GM19240 (cell line): ENCODE results near the gene ZNF324.
"Not testable (repeated sequence)": the region's sequence is repeated elsewhere in the genome, so short reads cannot be mapped to it uniquely, and the experiment has no call there.

ENCODE experiments used
- DNase-seq: peaks from one replicate; pipeline ENCODE4 v3.0.0; 2011; ENCODE audit warnings: low spot score; ENCODE audit not compliant: insufficient read length

The ZNF324 gene

DNA sequence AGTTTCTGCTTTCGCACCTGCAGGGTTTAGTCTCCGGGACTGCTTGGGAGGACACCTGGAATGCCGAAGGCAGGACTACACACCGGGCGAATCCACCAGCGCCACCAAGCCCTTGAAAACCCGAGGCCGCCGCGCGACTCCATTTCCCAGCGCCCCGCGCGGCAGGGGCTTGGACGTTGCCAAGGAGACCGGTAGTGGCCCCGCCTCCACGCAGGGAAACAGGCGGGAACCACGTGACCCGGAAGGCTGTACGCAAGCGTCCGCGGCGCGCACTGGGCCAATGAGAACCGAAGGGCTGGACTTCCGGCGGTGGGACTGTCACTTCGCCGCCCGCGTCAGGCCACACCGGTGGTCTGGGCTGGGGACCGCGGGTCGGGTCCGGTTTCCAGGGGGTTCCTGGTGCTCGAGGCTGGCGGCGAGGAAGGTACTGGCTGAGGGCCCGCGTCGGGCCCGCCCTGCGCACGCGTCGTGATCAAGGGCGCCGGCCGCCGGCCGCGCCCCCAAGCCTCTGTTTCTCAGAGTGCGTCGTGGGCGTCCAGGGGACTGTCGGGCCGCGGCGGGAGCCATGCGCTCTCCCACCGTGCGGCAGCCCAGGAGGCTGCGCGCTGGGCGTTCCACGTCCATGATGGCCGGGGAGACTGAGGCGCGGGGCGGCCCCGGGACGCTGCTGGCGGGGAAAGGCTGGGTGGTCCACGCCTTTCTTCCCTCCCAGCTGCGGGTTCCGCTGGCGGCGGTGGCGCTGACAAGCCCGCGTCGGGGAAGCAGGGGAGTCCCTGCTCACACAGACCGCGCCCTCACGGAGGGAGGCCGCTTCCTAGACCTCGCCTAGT is at the start of gene ZNF324:
TSS of gene ZNF324 (plus strand) at position 321 of the 830 bp plus-strand sequence. CDS start 2,106 bp downstream, outside the sequence.
- peak; percentile 97 for DNase-seq

DNA sequence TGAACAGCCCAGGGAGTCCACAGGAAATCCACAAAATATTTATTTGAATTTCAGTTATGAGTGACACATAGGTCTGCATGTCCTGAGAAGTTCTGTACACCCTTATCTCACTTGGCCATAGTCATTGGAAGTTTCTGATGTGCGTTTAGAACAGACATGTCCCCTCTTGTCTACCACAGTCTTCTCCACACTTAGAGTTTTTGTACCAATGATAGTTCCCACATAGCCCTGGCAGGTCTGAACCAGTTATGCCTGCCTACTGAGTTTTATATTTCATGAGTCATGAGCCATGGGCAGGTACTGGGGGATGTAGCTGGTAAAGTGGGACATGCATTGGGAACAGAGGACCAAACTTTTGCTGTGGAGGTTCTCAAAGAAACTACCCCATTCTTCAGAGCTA is 38.3 kb upstream of the ZNF324 start:
- DNase-seq = no peak

DNA sequence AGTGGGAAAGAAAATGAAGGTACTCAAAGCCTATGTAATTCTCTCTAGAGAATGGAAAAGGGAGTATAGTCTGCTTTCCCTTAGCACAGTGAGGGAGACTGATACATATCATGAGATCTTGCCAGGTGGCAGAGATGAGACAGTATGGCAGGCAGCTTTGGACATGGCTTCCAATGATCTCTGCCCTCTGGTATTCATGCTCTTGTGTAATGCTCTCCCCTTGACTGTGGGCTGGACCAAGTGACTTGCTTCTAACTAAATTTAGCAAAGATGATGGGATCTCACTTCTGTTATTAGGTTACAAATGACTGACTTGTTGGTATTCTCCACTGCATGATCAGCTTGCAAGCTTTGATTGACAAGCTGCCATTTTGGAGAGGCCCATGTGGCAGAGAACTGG is 37.1 kb upstream of the ZNF324 start:
- no peak for DNase-seq

DNA sequence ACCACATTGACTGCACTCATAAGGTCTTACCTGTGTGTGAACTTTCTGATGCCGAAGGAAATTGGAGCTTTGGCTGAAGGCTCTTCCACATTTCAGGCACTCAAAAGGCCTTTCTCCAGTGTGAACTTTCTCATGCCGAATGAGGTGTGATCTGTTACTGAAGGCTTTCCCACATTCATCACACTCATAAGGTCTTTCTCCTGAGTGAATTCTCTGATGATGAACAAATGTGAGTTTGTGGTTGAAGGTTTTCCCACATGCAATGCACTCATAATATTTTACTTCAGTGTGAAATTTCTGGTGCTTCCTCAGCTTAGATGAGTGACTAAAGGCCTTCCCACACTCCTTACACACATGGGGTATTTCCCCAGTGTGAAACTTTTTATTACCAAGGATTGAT is 32.7 kb upstream of the ZNF324 start:
- DNase-seq = no peak

DNA sequence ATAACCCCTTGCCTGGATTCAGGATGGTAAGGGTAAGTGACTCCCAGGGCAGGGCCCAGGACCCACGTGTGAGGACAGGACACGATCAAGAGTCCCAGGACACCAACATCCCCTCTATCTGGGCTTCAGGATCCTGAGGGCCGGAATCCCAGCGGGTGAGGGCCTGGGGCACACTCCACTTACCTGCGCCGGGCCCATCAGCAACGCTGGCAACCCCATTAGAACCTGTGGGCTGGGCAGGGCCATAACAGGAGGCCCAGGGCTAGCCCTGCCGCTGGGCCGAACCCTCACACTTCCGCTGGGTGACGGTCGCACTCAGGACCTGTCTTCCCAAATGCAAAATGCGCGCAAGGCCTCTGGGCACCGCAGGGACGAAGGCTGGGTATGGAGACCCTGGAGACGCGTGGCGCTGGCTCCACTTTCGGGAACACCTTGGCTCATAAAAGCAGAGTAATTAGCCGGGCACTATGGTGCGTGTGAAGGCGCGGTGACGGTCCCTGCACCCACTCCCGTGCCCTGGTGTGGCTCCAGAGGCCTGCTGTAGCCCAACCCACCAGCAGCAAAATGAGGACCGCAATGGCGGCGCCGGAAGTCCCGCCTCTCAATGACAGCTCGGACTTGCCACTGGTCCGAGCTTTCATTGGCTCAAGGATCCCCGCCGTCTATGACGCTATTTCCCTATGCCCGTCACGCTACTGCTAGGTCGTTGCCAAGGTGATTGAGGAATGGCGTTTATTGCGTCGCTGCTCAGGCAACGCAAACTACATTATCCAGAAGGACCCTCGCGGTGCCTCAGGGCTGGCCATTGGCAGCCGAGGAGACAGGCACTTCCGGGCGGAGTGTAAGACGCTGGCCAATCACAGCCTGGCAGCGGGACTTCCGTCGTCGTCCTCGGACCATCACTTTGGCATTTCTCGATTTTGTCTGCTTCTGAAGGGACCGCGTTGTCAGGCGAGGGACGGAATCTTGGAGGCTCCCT is 27.0 kb upstream of the ZNF324 start, which contains the start of gene ZNF132:
TSS of gene ZNF132 (minus strand) at position 578 of the 979 bp plus-strand sequence. CDS start at position 246, 332 bp downstream.
- peak; percentile 93 for DNase-seq

- DNase-seq = no peak
Measured at GRCh38 chr19:58440556-58440955, 26.3 kb upstream of the ZNF324 start.

DNA sequence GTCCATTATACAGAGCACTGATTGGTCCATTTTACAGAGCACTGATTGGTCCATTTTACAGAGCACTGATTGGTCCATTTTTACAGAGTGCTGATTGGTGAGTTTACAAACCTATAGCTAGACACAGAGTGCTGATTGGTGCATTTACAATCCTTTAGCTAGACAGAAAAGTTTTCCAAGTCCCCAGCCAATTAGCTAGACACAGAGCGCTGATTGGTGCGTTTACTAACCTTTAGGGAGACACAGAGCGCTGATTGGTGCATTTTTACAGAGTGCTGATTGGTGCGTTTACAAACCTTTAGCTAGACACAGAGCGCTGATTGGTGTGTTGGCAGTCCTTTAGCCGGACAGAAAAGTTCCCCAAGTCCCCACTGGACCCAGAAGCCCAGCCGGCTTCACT is 23.9 kb upstream of the ZNF324 start:
- not testable (repeated sequence) for DNase-seq

DNA sequence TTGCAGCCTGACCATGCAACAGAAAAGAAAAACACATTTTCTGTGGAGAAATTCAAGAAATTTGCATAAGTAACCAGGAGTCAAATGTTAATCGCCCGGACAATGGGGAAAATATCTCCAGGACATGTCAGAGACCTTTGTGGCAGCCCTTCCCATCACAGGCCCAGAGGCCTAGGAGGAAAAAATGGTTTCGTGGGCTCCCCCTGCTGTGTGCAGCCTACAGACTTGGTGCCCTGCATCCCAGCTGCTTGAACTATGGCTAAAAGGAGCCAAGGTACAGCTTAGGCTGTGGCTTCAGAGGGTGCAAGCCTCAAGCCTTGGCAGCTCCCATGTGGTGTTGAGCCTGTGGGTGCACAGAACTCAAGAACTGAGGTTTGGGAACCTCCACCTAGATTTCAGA is 18.0 kb upstream of the ZNF324 start:
- not testable (repeated sequence) for DNase-seq

DNA sequence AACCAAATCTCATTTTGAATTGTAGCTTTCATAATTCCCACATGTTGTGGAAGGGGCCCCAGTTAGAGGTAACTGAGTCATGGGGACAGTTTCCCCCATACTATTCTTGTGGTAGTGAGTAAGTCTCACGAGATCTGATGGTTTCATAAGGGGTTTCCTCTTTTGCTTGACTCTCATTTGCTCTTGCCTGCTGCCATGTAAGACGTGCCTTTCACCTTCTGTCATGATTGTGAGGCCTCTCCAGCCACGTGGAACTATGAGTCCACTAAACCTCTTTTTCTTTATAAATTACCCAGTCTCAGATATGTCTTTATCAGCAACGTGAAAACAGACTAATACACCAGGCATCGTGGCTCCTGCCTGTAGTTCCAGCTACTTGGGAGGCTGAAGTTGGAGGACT is 16.9 kb upstream of the ZNF324 start:
- DNase-seq = not testable (repeated sequence)

- DNase-seq = no peak
Measured at GRCh38 chr19:58450856-58451357, 16.0 kb upstream of the ZNF324 start.

- peak; percentile 97 for DNase-seq
Measured at GRCh38 chr19:58451358-58452101, 15.3 kb upstream of the ZNF324 start, which contains the start of gene ZNF324B. Gene ZNF324B, plus strand, starts transcription at chr19:58451622. Its CDS starts 2,080 bp downstream, at chr19:58453702.

DNA sequence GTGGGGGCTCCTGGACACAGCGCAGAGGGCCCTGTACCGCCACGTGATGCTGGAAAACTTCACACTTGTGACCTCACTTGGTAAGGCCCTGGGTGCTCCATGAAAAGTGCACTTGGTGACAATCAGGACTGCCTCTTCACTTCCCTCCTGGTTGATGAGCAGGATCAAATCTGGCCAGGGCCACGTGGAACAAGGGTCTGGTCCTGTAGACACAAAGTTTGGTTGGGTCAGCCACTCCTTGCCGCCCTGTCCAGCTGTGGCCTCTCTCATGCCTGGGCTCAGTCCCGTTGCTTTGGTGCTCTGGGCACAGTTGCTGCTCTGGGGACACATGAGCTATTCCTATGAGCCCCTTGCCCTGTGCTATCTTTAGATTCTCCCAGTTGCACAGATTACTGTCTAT is 13.1 kb upstream of the ZNF324 start:
- DNase-seq = no peak

DNA sequence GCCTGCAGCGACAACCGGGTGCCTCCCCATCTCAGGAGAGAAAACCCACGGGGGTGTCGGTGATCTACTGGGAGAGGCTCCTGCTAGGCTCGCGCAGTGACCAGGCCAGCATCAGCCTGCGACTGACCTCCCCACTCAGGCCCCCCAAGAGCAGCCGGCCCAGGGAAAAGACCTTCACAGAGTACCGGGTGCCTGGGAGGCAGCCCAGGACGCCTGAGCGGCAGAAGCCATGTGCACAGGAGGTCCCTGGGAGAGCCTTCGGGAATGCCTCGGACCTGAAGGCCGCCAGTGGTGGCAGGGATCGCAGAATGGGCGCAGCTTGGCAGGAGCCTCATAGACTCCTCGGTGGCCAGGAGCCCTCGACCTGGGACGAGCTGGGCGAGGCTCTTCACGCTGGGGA is 11.6 kb upstream of the ZNF324 start:
- DNase-seq = no peak

DNA sequence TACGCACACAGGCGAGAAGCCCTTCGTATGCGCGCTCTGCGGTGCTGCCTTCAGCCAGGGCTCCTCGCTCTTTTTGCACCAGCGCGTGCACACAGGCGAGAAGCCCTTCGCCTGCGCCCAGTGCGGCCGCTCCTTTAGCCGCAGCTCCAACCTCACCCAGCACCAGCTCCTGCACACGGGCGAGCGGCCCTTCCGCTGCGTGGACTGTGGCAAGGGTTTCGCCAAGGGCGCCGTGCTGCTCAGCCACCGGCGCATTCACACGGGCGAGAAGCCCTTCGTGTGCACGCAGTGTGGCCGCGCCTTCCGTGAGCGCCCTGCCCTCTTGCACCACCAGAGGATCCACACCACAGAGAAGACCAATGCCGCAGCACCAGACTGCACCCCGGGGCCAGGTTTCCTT is 10.8 kb upstream of the ZNF324 start:
- DNase-seq = no peak

- DNase-seq = no peak
Measured at GRCh38 chr19:58460039-58460438, 6.8 kb upstream of the ZNF324 start.

- no peak for DNase-seq
Measured at GRCh38 chr19:58466089-58466759, 656 bp upstream of the ZNF324 start.

DNA sequence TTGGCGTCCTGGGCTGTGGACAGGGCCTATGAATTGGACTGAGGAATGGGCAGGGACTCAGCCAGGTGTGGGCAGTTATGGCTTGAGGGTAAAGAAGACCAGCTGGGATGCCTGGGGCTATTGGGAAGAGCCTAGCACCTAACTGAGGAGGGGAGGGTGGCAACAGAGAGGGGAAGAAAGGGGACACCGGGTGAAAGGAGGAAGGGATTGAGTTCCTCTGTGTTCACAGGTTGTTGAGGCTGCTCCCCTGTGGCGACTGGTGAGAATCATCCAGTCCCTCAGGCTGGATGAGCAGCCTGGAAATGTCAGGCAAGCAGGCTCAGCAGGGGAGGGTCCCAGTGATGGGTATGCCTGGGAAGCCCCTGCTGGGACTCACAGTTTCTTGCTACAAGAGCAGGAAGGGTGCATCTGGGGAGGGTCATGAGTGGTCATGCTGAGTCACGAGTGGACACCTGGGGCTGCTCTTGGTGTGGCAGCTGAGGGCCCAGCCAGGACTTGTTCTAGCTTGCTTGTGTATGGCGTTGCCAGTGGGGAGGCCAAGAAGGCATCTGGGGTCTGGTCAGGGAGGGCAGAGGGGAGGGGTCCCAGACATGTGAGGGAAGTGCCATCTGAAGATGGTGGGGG is 1.4 kb downstream of the ZNF324 start:
- DNase-seq = no peak

DNA sequence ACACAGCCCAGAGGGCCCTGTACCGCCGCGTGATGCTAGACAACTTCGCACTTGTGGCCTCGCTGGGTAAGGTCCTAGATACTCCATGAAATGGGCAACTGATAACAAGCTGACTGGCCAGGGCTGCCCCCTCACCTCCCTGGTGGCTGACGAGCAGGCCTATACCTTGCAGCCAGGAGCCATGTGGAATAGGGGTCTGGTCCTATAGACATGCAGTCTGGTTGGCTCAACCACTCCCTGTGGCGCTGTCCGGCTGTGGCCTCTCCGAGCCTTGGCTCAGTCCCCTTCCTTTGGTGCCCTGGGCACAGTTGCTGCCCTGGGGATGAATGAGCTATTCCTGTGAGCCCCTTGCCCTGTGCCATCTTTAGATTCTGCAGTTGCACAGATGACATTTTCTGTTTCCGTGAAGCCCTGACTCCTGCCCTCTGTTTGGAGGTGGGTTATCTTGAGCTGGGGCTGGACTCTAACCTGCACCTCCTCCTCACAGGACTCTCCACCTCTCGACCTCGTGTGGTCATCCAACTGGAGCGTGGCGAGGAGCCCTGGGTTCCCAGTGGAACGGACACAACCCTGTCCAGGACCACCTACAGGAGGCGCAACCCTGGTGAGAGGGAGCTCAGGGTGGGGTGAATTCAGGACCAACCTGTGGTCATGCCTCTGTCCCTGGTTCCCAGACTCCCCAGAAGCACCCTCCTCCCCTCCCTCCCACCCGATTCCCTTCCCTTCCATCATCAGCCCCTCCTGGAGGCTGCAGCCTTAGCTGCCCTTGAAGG is 2.5 kb downstream of the ZNF324 start:
- DNase-seq = no peak
